Adrenal gland (tissue), 12 donors: Measurements from ENCODE around the gene IQGAP3. TPM values are rescaled to one million over a fixed set of nuclear protein-coding genes. Genes with fewer than 3 reads are reported as not detected.
"Not testable (repeated sequence)": the region's sequence is repeated elsewhere in the genome, so short reads cannot be mapped to it uniquely, and the experiment has no call there.

Experiments used
- DNase-seq, 7 donors: peaks; one replicate each; pipeline ENCODE4 v3.0.0-alpha.2; 2019 to 2020
- H3K27ac ChIP-seq, 5 donors: fragments of 200-600 bp; sonication (generic) in 4 of 5; 1 replicate in 3 of 5; 2 replicates in 2 of 5; pipeline versions ENCODE4 v1.5.1 to v1.8.0; 2016 to 2020; ENCODE audit warnings: mild to moderate bottlenecking in 1 of 5
- H3K27me3 ChIP-seq: fragments of 200-600 bp; 2 replicates; pipeline ENCODE4 v1.8.0; 2021
- H3K36me3 ChIP-seq, 2 donors: fragments of 200-600 bp; replicated peaks in 1 of 2; 1 replicate in 1 of 2; 2 replicates in 1 of 2; pipeline versions ENCODE4 v1.5.1 to v1.8.0; 2018 to 2022
- H3K4me1 ChIP-seq, 2 donors: fragments of 200-600 bp; replicated peaks in 1 of 2; 1 replicate in 1 of 2; 2 replicates in 1 of 2; pipeline versions ENCODE4 v1.5.1 to v1.8.0; 2018 to 2021
- H3K4me3 ChIP-seq, 4 donors: fragments of 200-600 bp; sonication (generic) in 3 of 4; one replicate each; pipeline ENCODE4 v1.5.1; 2016 to 2018
- H3K9me3 ChIP-seq, 3 donors: fragments of 200-600 bp; sonication (generic) in 1 of 3; replicated peaks in 1 of 3; 1 replicate in 2 of 3; 2 replicates in 1 of 3; pipeline versions ENCODE4 v1.5.1 to v1.8.0; 2016 to 2021
- POLR2A ChIP-seq, 2 donors: fragments of 450-650 bp; IDR thresholded peaks; one replicate each; pipeline ENCODE4 v1.6.1; 2017; ENCODE audit warnings: antibody characterized with exemption in 2 of 2, mild to moderate bottlenecking in 2 of 2, moderate library complexity in 1 of 2
- WGBS, 4 donors: extraction: QIAGEN DNeasy Blood & Tissue Kit in 2 of 4; methylation state at CpG; one replicate each; pipeline versions ENCODE4 v1.1.5 to v1.1.7; 2013 to 2017; 5-methylcytosine and 5-hydroxymethylcytosine counted together
- intact Hi-C, 2 donors: fragments of 100-400 bp; cut with DNase I; formaldehyde crosslinking; loops; one replicate each; pipeline versions ENCODE4 v1.14.1 to v1.15.0; 2022 to 2023
- polyA plus RNA-seq, 3 donors: library from polyadenylated mRNA; stranded (reverse); fragments of 200-250 nt in 2 of 3; fragments of 350-450 nt in 1 of 3; fragmentation: Illumina TruSeq in 1 of 3; extraction: RNeasy Lipid Tissue Mini Kit (QIAGEN cat#74804) in 1 of 3; gene quantifications; one replicate each; pipeline ENCODE4 v1.2.3, GENCODE V29; 2013 to 2014
- total RNA-seq, 9 donors: library from RNA; depleted of rRNA in 4 of 9; stranded (reverse); fragments of >200 nt in 4 of 9; fragments of 120-200 nt in 1 of 9; fragmentation: NEBNext Ultra II Directional in 1 of 9; extraction: Animal tissue kit (Norgen Biotek cat#: 25700) in 1 of 9; gene quantifications; one replicate each; pipeline versions ENCODE4 v1.1.0 to v1.2.4, GENCODE V29; 2013 to 2023
- TF ChIP-seq, protein P1 (sequence below), 6 experiments: fragments of 450-650 bp in 4 of 6; fragments of 200-600 bp in 2 of 6; sonication (generic) in 1 of 6; IDR thresholded peaks; 1 replicate in 5 of 6; 2 replicates in 1 of 6; pipeline versions ENCODE4 v1.5.1 to v1.8.0; 2016 to 2021; ENCODE audit warnings: antibody characterized with exemption in 6 of 6, mild to moderate bottlenecking in 2 of 6, moderate library complexity in 1 of 6
- donor health status: healthy with polysubstance abuse.
- donor health status: Bipolar disorder and iron deficiency.
- donor health status: DM: yes; HTN: yes; CAD: no.
- donor health status: DM: no; HTN: no; CAD: no.
- donor health status: DM: no; HTN: no; CAD: no.
- donor health status: DM: yes; HTN: yes; CAD: no.

The IQGAP3 gene
- total and polyA plus RNA-seq, 12 donors, result 0.16 to 5.3 (median 0.80) TPM

DNA sequence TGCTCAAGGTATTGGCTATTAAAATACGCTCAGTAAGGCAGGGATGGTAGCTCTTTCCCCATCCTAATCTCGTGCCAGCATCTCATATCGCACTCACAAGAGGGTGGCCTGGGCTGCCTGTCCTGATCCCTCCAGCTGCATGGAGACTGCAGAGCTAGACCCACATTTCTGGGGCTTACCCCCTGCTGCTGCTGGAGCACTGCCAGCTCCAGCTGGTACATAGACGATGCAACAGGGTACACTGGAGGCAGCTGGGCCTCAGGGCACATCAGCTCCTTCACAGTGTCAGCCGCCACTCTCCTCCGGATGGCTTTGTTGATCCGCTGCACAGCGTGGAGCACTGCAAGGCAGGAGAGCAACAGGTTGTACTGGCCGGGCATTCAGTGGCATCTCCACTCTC is 16.0 kb downstream of the IQGAP3 start:
- H3K36me3 ChIP-seq, result no peaks in the 10 kb centered on the region
- H3K4me3 ChIP-seq, result no peak overlapping the region
- 71 to 88% (median 85%) methylated on average over 4 to 9 of the region's 9 CpGs for WGBS, 4 donors
- no peak for DNase-seq
- H3K4me1 ChIP-seq, result no peaks in the 10 kb centered on the region
- H3K9me3 ChIP-seq, result no peaks in the 10 kb centered on the region
- TF ChIP-seq POLR2A (IDR thresholded peaks at IDR 0.05), result no peak
- TF ChIP-seq, protein P1, sequence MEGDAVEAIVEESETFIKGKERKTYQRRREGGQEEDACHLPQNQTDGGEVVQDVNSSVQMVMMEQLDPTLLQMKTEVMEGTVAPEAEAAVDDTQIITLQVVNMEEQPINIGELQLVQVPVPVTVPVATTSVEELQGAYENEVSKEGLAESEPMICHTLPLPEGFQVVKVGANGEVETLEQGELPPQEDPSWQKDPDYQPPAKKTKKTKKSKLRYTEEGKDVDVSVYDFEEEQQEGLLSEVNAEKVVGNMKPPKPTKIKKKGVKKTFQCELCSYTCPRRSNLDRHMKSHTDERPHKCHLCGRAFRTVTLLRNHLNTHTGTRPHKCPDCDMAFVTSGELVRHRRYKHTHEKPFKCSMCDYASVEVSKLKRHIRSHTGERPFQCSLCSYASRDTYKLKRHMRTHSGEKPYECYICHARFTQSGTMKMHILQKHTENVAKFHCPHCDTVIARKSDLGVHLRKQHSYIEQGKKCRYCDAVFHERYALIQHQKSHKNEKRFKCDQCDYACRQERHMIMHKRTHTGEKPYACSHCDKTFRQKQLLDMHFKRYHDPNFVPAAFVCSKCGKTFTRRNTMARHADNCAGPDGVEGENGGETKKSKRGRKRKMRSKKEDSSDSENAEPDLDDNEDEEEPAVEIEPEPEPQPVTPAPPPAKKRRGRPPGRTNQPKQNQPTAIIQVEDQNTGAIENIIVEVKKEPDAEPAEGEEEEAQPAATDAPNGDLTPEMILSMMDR (IDR thresholded peaks at IDR 0.05), result no peak
- H3K27me3 ChIP-seq, result no peaks in the 10 kb centered on the region
- no peak overlapping the region for H3K27ac ChIP-seq
- intact Hi-C loops, result no loop called here

DNA sequence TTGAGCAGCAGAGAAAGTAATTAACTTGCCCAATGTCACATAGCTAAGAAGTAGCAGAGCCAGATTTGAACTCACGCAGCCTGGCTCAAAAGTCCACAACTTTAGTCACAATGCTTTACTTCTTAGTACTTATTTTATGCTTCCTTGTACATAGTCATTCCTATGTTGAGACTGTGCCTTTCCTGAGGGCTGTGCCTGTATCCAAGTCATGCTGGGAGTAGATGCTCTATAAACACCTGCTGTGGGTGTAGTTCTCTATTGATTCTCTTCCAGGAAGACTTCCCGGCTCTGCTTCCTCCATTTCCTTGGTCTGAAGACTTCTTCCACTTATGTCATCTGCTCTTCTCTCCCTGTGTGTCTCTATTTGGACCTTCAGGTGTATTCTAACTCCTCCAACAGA is 16.6 kb downstream of the IQGAP3 start:
- WGBS, 4 donors, result 46 to 95% (median 69%) methylated on average over 2 of the region's 2 CpGs
- H3K4me3 ChIP-seq, result no peak overlapping the region
- TF ChIP-seq POLR2A (IDR thresholded peaks at IDR 0.05), result no peak
- TF ChIP-seq, protein P1 (IDR thresholded peaks at IDR 0.05), result no peak
- H3K27me3 ChIP-seq, result no peaks in the 10 kb centered on the region
- no peaks in the 10 kb centered on the region for H3K4me1 ChIP-seq
- intact Hi-C loops, result no loop called here
- DNase-seq, result no peak
- no peaks in the 10 kb centered on the region for H3K36me3 ChIP-seq
- H3K27ac ChIP-seq, result no peak overlapping the region
- no peaks in the 10 kb centered on the region for H3K9me3 ChIP-seq

DNA sequence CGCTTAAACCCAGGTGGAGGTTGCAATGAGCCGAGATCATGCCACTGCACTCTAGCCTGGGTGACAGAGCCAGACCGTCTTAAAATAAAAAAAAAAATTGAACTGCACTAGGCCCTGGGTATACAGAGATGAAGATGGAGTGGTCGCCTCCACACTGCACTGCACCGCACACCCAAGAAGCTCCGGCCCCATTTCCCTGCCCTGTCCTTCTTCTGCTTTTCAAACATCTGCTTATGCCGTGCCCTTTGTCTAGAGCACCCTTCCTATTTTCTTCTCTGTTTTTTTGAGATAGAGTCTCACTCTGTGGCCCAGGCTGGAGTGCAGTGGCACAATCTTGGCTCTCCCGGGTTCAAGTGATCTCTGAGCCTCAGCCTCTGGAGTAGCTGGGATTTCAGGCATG is 17.4 kb downstream of the IQGAP3 start:
- H3K27ac ChIP-seq, result no peak overlapping the region
- 73 to 82% (median 78%) methylated on average over 8 of the region's 8 CpGs for WGBS, 4 donors
- no peaks in the 10 kb centered on the region for H3K4me1 ChIP-seq
- DNase-seq, result no peak
- no peaks in the 10 kb centered on the region for H3K36me3 ChIP-seq
- no peaks in the 10 kb centered on the region for H3K9me3 ChIP-seq
- H3K27me3 ChIP-seq, result no peaks in the 10 kb centered on the region
- TF ChIP-seq, protein P1 (IDR thresholded peaks at IDR 0.05), result no peak
- TF ChIP-seq POLR2A (IDR thresholded peaks at IDR 0.05), result no peak
- H3K4me3 ChIP-seq, result no peak overlapping the region
- intact Hi-C loops, result no loop called here

DNA sequence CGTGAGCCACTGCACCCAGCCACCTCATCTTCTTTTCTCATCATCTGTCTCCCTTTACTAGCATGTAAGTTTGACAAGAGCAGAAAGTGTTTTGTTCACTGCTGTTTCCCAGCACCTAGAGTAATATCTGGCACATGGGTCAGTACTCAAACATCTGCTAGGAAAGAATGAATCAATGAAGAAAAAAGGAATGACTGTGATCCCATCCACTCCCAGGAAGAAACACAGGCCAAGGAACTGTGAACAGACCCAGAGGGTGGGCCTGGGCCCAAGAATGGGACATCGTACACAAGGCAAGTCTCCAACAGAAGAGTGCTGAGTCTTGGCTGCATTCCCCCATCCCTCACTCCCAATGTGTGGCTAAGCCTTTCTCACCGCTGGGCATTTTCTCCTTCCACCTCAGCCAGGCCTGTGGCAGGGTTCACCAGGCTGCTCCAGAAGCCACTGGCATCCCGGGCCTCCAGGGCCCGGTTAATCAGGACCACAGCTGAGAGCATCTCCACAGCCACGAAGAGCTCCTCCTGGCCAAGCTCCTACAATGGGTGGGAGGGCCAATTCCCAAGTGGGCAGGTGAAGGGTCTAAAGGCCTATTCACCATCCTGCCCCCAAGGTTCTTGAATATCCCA is 18.4 kb downstream of the IQGAP3 start:
- intact Hi-C loops, result no loop called here
- Histone ChIP-seq H3K4me3 (no peak overlapping the region), H3K27ac (no peak overlapping the region), H3K9me3 (no peaks in the 10 kb centered on the region), H3K27me3 (no peaks in the 10 kb centered on the region), H3K4me1 (no peaks in the 10 kb centered on the region), H3K36me3 (no peaks in the 10 kb centered on the region)
- WGBS, 4 donors, result 85 to 98% (median 97%) methylated on average over 2 to 6 of the region's 6 CpGs
- TF ChIP-seq, protein P1 (IDR thresholded peaks at IDR 0.05), result no peak
- no peak for TF ChIP-seq POLR2A (IDR thresholded peaks at IDR 0.05)
- DNase-seq, result no peak

DNA sequence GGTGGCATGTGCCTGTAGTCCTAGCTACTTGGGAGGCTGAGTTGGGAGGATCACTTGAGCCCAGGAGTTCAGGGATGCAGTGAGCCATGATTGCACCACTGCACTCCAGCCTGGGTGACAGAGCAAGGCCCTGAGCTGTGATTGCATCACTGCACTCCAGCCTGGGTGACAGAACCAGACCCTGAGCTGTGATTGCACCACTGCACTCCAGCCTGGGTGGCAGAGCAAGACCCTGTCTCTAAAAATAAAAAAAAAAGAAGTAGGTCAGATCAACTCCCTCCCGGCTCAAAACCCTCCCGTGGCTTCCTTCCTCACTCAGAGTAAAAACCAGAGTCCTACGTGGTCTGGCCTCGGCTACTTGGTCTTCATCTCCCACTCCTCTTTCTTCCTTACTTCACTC is 19.4 kb downstream of the IQGAP3 start:
- peak in 6 of 7 donors; percentile 34 to 69 (median 46) for DNase-seq
- intact Hi-C loops, H3K36me3 ChIP-seq, H3K9me3 ChIP-seq, H3K4me1 ChIP-seq, H3K4me3 ChIP-seq, H3K27me3 ChIP-seq: not testable (repeated sequence)
- WGBS, 4 donors, result 76 to 95% (median 79%) methylated on average over 4 of the region's 4 CpGs
- H3K27ac ChIP-seq, result peak overlapping the region in 1 of 5 donors; percentile 50
